GM21528 (cell line): ENCODE data around the gene INHA.

Experiments used
- ATAC-seq: cut with Tn5 transposase; IDR thresholded peaks from one replicate; pipeline ENCODE4 v1.9.1; 2021; ENCODE audit warnings: mild to moderate bottlenecking, moderate library complexity; ENCODE audit not compliant: unreplicated experiment, low FRiP score

The INHA gene

DNA sequence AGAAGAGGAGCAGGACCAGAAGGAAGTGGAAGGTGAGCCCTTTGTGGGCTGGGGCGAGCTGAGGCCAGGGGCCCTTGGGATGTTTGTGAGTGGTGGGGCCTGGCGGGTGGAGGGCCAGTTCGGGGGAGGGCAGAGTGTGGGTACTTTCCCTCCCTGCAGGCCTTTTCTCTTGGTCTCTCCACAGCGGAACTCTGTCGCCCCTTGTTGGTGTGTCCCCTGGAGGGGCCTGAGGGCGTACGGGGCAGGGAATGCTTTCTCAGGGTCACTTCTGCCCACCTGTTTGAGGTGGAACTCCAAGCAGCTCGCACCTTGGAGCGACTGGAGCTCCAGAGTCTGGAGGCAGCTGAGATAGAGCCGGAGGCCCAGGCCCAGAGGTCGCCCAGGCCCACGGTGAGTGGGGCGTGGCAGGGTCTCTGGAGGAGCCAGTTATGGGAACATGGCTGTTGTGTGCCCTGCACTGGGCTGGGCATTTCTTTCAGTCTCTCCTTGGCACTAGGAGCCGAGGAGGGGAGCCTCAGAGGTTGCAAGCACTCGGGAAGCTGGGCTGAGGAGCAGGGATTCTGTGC lies 36.4 kb downstream of the INHA start:
- ATAC-seq: no peak

DNA sequence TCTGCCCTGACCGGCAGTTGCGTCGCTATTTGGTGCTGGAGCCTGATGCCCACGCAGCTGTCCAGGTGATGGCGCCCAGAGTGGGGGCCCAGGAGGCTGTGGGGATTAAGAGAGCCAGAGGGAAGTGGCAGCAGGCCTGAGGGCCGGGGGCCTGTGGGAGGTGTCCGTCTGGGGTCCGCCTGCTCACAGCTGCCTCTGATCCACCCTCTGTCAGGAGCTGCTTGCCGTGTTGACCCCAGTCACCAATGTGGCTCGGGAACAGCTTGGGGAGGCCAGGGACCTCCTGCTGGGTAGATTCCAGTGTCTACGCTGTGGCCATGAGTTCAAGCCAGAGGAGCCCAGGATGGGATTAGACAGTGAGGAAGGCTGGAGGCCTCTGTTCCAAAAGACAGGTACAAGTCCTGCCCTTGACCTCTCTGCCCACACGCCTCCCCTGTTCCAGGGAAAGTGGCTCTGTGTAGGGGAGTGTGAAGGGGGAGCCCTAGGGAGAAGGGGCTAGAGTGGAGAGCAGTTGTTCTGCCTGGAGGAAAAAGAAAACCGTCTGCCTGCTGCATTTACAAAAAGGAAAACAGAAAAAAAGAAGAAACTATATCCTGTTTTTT lies 37.1 kb downstream of the INHA start:
- ATAC-seq: no peak

DNA sequence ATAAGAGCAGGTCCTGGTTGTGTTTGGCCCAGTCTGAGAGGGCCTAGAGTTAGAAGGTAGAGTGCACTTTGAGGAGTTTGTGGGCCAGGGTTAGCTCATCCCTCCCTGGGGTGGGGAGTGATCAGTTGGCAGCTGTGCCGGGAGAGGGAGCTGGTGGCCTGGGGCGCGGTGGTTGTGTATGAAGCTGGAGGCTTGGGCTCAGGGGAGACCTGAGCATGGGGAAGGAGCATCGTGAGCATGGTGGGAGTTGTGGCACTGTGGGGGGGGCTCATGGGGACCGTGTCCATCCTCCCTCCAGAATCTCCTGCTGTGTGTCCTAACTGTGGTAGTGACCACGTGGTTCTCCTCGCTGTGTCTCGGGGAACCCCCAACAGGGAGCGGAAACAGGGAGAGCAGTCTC lies 39.2 kb downstream of the INHA start:
- no peak for ATAC-seq

DNA sequence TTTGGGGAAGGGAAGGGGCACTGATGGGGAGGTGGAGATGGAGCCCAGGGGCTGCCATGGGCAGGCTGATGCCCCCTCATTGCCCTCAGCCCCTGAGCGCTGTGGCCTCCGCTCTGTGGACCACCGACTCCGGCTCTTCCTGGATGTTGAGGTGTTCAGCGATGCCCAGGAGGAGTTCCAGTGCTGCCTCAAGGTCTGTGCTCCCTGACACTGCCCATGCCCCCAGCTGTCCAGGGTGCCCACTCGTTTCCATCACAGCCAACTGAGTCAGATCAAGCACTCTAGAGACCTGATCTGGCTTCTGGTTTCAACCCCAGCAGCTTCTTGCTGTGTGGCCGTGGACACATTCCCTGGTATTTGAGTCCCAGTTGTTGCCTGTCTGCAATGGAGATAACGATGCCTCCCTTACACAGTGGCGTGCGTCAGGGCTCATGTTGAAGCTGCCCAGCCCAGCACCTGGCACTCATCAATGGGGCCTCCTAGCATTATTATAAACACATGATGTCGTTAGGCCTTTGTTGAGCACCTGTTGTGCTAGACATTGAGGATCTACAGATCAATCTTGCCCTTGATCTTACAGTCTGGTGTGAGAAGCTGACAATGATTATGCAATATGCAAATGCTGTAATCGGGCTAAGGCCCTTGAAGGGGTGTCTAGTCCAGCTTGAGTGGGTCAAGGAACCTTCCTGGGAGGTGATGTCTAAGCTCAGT lies 39.9 kb downstream of the INHA start:
- no peak for ATAC-seq

- ATAC-seq: no peak
Measured at GRCh38 chr2:219612577-219613286, 40.6 kb downstream of the INHA start.

DNA sequence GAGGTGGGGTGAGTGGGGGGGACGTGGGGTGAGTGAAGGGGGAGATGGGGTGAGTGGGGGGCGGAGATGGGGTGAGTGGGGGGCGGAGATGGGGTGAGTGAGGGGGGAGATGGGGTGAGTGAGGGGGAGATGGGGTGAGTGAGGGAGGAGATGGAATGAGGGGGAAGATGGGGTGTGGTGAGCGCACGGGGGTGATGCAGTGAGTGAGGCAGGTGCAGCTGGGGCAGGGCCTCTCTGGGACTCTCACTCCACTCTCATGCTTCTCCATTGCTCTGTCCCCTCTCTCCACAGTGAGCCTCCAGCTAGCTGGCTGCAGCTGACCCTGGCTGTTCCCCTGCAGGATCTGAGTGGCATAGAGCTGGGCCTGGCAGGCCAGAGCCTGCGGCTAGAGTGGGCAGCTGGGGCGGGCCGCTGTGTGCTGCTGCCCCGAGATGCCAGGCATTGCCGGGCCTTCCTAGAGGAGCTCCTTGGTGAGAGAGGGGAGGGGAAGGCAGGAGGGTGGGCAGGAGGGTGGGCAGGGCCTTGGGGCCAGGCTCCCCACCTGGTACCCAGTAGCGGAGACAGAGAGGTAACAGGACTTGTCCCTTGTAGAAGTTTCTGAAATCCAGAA lies 41.5 kb downstream of the INHA start:
- ATAC-seq: no peak

- ATAC-seq: no peak
Measured at GRCh38 chr2:219614076-219614860, 42.2 kb downstream of the INHA start.

GRCh38 chr2:219615036-219615435 lies 42.9 kb downstream of the INHA start:
- no peak for ATAC-seq

DNA sequence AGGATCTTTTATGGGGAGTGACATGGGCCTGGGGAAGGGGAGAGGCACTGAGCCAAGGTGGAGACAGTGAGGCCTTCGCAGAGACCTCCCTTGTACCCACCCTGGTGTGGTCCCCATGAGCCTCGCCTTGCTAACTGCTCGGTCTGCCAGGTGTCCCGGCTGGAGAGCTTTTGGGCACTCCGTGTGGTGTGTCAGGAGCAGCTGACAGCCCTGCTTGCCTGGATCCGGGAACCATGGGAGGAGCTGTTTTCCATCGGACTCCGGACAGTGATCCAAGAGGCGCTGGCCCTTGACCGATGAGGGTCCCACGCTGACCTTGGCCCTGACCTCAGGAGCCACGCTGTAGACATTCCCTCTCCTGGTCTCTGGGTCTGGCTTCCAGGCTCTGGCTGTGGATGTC lies 43.8 kb downstream of the INHA start:
- ATAC-seq: no peak

DNA sequence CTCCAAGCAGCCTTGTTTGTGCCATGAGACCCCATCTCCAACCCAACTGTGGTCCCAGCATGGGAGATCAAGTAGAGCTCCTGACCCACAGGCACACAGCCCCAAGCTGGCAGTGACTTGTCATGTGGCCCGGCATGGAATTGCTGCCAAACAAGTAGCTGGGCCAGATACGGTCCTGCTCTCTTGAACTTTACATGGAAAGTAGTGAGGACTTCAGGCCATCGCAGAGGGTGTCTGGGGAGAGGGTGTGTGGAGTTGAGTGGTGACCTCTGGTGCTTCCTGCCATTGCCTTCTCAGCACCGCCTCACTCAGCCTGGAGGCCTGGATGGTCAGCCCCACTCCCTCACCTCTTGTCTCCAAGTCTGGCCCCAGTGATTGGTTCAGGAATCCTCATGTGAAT lies 44.4 kb downstream of the INHA start:
- no peak for ATAC-seq

GRCh38 chr2:219618733-219619122 lies 46.6 kb downstream of the INHA start:
- no peak for ATAC-seq

- ATAC-seq: no peak
Measured at GRCh38 chr2:219619235-219619634, 47.1 kb downstream of the INHA start.

DNA sequence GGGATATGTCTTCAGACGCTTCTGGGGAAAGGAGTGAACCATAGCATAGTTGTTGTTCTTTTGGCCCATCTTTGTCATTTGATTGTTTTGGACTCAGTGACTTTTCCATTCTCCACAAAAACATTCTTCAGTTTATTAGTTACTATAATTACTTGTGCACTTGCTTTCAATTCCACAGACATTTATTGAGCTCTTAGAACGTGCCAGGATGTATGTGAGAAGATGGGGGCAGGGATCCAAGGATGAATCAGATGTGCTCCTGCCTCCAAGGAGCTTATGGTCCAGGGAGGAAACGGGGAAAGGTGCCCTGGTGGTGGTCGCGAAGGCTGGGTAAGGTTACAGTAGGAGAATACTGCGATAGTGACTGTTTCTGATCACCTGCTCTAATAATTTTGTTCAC lies 48.4 kb downstream of the INHA start:
- ATAC-seq: no peak

DNA sequence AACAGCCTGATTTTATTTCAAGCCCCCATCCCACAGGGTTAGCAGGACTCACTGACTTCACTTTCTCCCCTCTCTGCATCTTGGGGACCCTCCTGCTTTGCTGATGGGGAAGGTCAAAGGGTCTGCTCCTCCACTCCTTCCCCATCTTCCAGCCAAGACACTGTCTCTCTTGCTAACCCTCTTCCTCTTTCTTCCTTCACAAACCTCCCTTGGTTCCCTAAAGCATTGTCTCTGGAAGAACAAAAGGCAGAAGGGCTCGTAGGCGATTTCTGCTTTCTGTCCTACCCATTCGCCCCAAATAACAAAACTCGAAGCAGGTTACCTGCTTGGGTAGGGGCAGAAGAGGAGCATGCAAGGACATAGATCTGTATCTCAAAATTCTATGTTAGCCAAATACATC lies 49.8 kb downstream of the INHA start:
- ATAC-seq: no peak

DNA sequence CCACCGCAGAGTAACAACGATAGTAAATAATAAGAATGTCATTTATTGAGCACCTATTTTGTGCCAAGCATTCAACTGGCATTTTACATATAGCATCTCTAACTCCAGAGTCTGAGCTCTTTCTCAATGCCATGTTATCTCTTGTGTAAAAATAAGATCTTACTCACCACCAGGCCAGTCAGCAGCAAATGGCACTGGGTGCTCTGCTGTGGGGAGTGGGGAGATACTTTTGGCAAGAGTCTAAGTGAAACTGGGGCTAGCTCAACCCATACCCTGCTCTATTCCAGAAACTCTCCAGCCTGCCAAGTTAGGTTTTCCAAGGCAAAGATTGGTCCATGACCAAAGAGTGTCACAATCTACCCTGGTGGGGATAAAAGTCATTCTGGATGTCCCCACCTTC lies 50.4 kb downstream of the INHA start:
- ATAC-seq: no peak

DNA sequence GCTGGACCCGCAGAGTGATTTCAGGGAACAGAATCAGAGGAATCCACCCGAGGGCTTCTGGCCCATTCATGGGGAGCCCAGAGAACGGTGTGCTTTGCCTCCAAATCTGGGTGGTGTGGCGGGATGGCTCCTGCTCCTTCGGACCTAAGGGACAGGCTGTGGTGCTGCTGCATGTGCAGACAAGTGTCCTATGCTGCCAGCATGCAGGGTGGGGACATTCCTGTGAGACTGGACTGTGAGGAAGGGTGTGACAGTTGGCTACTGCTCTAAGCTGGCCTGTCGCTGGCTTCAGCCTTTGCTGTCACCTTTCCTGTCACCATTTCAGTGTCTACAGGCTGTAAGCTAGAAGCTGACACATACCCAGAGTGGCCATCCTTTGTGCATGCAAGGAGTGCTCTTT lies 52.5 kb downstream of the INHA start:
- ATAC-seq: no peak

DNA sequence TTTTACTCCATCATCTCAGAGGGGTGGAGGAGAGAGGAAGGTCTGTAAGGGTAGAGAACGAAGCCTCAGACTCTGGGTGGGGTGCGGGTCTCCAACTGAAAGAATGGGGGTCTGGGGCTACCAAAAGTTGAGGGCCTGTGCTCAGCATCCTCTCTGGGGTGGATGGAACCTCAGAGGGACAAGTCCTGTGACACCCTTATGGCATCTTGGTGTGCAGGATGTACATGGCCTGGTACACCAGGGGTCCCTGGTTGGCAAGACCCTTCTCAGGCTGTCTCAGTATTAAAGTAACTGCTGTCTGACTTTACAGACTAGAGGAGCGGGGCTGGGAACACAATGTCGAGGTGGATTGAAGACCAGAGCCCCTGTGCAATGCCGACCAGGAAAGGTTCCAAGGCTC lies 53.1 kb downstream of the INHA start:
- ATAC-seq: no peak
